Type B pancreatic cell (in vitro differentiated cells): ENCODE results near the gene SGMS1. TPM values are rescaled to one million over a fixed set of nuclear protein-coding genes. Genes with fewer than 3 reads are reported as not detected.

Experiments
- DNase-seq: peaks from one replicate; pipeline ENCODE4 v3.0.0; 2021; ENCODE audit warnings: mixed read lengths; ENCODE audit not compliant: unreplicated experiment; ENCODE audit errors: extremely low spot score
- H3K27ac Mint-ChIP-seq: 2 replicates; pipeline ENCODE4 v1.8.0; 2021; ENCODE audit warnings: mild to moderate bottlenecking, mixed read lengths
- H3K27me3 Mint-ChIP-seq: 2 replicates; pipeline ENCODE4 v1.8.0; 2021; ENCODE audit warnings: mixed read lengths
- H3K36me3 Mint-ChIP-seq: 2 replicates; pipeline ENCODE4 v1.8.0; 2021; ENCODE audit warnings: mixed read lengths
- H3K4me1 Mint-ChIP-seq: one replicate; pipeline ENCODE4 v1.8.0; 2021; ENCODE audit warnings: mixed read lengths; ENCODE audit not compliant: unreplicated experiment
- H3K4me3 Mint-ChIP-seq: 2 replicates; pipeline ENCODE4 v1.8.0; 2021; ENCODE audit warnings: mild to moderate bottlenecking, mixed read lengths
- H3K9me3 Mint-ChIP-seq: 2 replicates; pipeline ENCODE4 v1.8.0; 2021; ENCODE audit warnings: mixed read lengths
- CTCF ChIP-seq: fragments of 200-600 bp; sonication (generic); conservative IDR thresholded peaks from 2 replicates; pipeline ENCODE4 v1.5.0; 2021; ENCODE audit warnings: antibody characterized with exemption, mild to moderate bottlenecking
- total RNA-seq: library from RNA; stranded (reverse); gene quantifications from 2 replicates; pipeline ENCODE4 v1.2.1, GENCODE V29; 2021; ENCODE audit warnings: low replicate concordance

Gene SGMS1
- total RNA-seq, 1 donor from 2014 or later = 15.1 TPM

DNA sequence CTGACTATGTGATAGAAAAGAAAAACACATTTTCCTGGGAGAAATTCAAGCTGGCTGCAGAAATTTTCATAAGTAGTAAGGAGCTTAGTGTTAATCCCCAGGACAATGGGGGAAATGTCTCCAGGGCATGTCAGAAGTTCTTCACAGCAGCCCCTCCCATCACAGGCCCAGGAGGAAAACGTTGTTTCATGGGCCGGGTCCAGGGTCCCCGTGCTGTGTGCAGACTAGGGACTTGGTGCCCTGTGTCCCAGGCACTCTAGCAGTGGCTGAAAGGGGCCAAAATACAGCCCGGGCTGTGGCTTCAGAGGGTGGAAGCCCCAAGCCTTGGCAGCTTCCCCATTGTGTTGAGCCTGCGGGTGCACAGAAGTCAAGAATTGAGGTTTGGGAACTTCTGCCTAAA, 273.4 kb downstream of the SGMS1 start:
- Mint-ChIP-seq H3K27me3 (no peaks in the 10 kb centered on the region), H3K4me3 (no peak overlapping the region), H3K27ac (no peak overlapping the region), H3K36me3 (peaks cover 6% of the 10 kb centered on the region), H3K4me1 (no peaks in the 10 kb centered on the region), H3K9me3 (peaks cover 6% of the 10 kb centered on the region)
- no peak for TF ChIP-seq CTCF
- DNase-seq = no peak

DNA sequence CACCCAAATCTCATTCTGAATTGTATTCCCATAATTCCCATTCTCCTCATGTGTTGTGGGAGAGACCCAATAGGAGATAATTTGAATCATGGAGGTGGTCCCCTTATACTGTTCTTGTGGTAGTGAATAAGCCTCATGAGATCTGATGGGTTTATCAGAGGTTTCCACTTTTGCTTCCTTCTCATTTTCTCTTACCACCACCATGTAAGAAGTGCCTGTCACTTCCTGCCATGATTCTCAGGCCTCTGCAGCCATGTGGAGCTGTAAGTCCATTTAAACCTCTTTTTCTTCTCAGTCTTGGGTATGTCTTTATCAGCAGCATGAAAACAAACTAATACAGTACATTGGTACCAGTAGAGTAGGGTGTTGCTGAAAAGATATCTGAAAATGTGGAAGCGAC, 274.2 kb downstream of the SGMS1 start:
- Mint-ChIP-seq H3K27ac (no peak overlapping the region), H3K36me3 (peaks cover 6% of the 10 kb centered on the region), H3K4me3 (no peak overlapping the region), H3K27me3 (no peaks in the 10 kb centered on the region), H3K4me1 (no peaks in the 10 kb centered on the region), H3K9me3 (peaks cover 6% of the 10 kb centered on the region)
- DNase-seq = no peak
- no peak for TF ChIP-seq CTCF

DNA sequence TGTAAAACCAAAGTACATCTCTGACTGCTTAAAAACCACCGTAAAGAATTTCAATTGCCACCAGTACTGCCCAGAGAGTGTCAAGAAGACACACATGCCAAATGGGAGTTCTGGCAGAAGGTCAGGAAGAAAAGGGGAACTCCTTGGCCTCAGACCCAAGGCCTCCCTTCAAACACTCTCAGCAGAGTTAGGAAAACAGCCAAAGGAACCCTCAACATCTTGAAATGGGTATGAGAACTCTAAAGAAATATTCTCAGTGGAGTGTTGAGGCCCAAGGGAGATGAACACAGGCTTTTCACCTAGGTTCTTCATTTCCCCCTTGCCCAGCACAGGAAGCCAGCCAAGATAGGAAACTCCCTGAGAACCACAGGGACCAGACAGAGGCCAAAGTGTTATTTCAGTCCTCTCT, 276.4 kb downstream of the SGMS1 start:
- Mint-ChIP-seq H3K36me3 (peaks cover 6% of the 10 kb centered on the region), H3K4me1 (no peaks in the 10 kb centered on the region), H3K27ac (no peak overlapping the region), H3K9me3 (peaks cover 6% of the 10 kb centered on the region), H3K4me3 (no peak overlapping the region), H3K27me3 (no peaks in the 10 kb centered on the region)
- no peak for TF ChIP-seq CTCF
- DNase-seq = no peak

GRCh38 chr10:50346942-50347341, 276.8 kb downstream of the SGMS1 start:
- no peak overlapping the region for H3K4me3 Mint-ChIP-seq
- no peak overlapping the region for H3K27ac Mint-ChIP-seq
- TF ChIP-seq CTCF = no peak
- no peaks in the 10 kb centered on the region for H3K4me1 Mint-ChIP-seq
- H3K27me3 Mint-ChIP-seq = no peaks in the 10 kb centered on the region
- H3K36me3 Mint-ChIP-seq = peaks cover 6% of the 10 kb centered on the region
- no peak for DNase-seq
- peaks cover 6% of the 10 kb centered on the region for H3K9me3 Mint-ChIP-seq

- H3K4me3 Mint-ChIP-seq = no peak overlapping the region
- no peaks in the 10 kb centered on the region for H3K36me3 Mint-ChIP-seq
- no peaks in the 10 kb centered on the region for H3K4me1 Mint-ChIP-seq
- no peaks in the 10 kb centered on the region for H3K27me3 Mint-ChIP-seq
- peaks cover 6% of the 10 kb centered on the region for H3K9me3 Mint-ChIP-seq
- H3K27ac Mint-ChIP-seq = no peak overlapping the region
- no peak for DNase-seq
- no peak for TF ChIP-seq CTCF
Observed at GRCh38 chr10:50345545-50345944, 278.2 kb downstream of the SGMS1 start.

DNA sequence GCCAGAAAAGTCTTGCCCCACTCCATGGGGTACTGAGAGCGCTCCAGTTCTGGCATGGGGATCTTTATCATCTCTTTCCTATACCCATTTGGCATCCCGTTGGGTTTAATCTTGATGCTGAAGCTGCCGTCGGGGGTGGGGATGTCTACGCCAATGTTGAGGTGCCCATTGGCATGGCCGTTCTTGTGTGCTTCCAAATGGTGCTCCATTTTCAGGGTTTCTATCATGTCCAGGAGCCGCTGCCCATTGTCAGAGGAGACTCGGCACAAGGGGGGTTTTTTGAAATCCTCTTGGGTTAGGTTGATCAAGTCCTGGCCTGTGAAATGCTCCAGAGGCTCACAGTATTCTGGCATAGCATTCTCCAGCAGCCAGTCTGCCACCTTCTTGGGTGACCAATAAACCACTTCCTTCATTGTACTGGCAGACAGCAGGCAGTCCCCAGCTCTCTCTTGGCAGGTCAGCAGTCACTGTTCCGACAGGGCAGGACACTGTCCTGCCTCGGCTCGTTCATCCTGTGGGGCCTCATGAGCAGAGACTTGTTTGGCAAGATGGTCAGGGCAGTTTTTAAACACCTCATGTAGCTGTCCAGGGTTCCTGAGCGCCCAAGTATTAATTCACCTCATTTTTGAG, 279.9 kb downstream of the SGMS1 start:
- no peak for TF ChIP-seq CTCF
- Mint-ChIP-seq H3K4me3 (no peak overlapping the region), H3K4me1 (no peaks in the 10 kb centered on the region), H3K9me3 (no peaks in the 10 kb centered on the region), H3K36me3 (peaks cover 5% of the 10 kb centered on the region), H3K27me3 (no peaks in the 10 kb centered on the region), H3K27ac (no peak overlapping the region)
- no peak for DNase-seq
